Measurements from ENCODE around the gene SFSWAP. TPM values are rescaled to one million over a fixed set of nuclear protein-coding genes. Genes with fewer than 3 reads are reported as not detected.

The SFSWAP gene
- total and polyA plus RNA-seq, 2 of the 8 experiments (the other 6 are each of a cell fraction or from before 2014, with no cell fraction given), result 36.5 to 49.5 TPM

GRCh38 chr12:131815131-131815530, 104.2 kb downstream of the SFSWAP start:
- Histone ChIP-seq H3K36me3 (ENCODE audit: control insufficient read depth in 2 of 4, insufficient read depth in 4 of 4, low read length in 3 of 4) (no peaks in the 10 kb centered on the region), H2BK12ac (ENCODE audit: low read depth, low read length) (no peak overlapping the region), H3K18ac (ENCODE audit: extremely low read depth, low read length) (no peak overlapping the region), H3K4me1 (replicated peaks in 1 of 4; ENCODE audit: control insufficient read depth in 3 of 4, insufficient read depth in 4 of 4, low read length in 3 of 4) (peaks cover 0 to 5% (median 3%) of the 10 kb centered on the region in 4 experiments; a peak in 3 of 7 replicates), H4K5ac (ENCODE audit: insufficient read length, low read depth, low read length) (no peak overlapping the region), H3K4me3 (ENCODE audit: extremely low read depth in 1 of 4, insufficient read depth in 2 of 4, low read depth in 3 of 4, low read length in 4 of 4) (no peak overlapping the region), H4K91ac (replicated peaks; ENCODE audit: insufficient read length, low read length) (no peak overlapping the region), H3K27me3 (replicated peaks in 1 of 4; ENCODE audit: control insufficient read depth in 3 of 4, extremely low read depth in 1 of 4, insufficient read depth in 3 of 4, low read length in 3 of 4) (no peaks in the 10 kb centered on the region; a peak in 1 of 7 replicates), H3K27ac (ENCODE audit: low read depth, low read length) (no peak overlapping the region), H2BK20ac (ENCODE audit: low read length) (no peak overlapping the region), H3K9ac (replicated peaks in 1 of 4; ENCODE audit: extremely low read depth in 1 of 4, low read depth in 3 of 4, low read length in 3 of 4) (no peak overlapping the region), H3K23ac (ENCODE audit: insufficient read length) (no peak overlapping the region), H2AFZ (ENCODE audit: low read length) (no peak overlapping the region), H2BK120ac (replicated peaks; ENCODE audit: low read depth, low read length) (no peak overlapping the region), H3K14ac (ENCODE audit: insufficient read length) (no peak overlapping the region), H3K4ac (replicated peaks; ENCODE audit: insufficient read length, low read depth, low read length) (no peak overlapping the region), H3K4me2 (ENCODE audit: insufficient read depth in 1 of 2, low read depth in 2 of 2, low read length in 2 of 2) (no peak overlapping the region), H4K20me1 (replicated peaks in 1 of 2; ENCODE audit: control insufficient read depth in 1 of 2, insufficient read depth in 2 of 2, low read length in 2 of 2) (no peaks in the 10 kb centered on the region), H3K79me1 (ENCODE audit: low read depth, low read length) (no peaks in the 10 kb centered on the region), H3K23me2 (ENCODE audit: low read depth, low read length) (no peaks in the 10 kb centered on the region), H2BK5ac (ENCODE audit: low read depth, low read length) (no peak overlapping the region), H2AK5ac (ENCODE audit: low read depth, low read length) (no peak overlapping the region), H3K9me3 (ENCODE audit: insufficient read depth in 2 of 2, low read depth in 1 of 2, low read length in 1 of 2) (peaks cover 3 to 6% of the 10 kb centered on the region in 2 experiments; a peak in 2 of 4 replicates), H3K56ac (replicated peaks; ENCODE audit: insufficient read length, low read depth, low read length) (no peak overlapping the region), H2BK15ac (ENCODE audit: low read length) (no peak overlapping the region), H4K8ac (ENCODE audit: extremely low read depth, insufficient read depth, low read length) (no peak overlapping the region), H3K79me2 (ENCODE audit: control insufficient read depth in 1 of 2, insufficient read depth in 2 of 2, low read length in 2 of 2) (no peaks in the 10 kb centered on the region)
- 94% methylated on average over 7 of the region's 7 CpGs; no CpG with 5 or more reads in 1 of the 2 experiments for WGBS, 2 experiments (ENCODE audit: extremely low coverage in 1 of 2, insufficient coverage in 1 of 2, insufficient read length in 1 of 2, insufficient replicate concordance in 2 of 2, low coverage in 1 of 2, low lambda C conversion rate in 2 of 2, missing lambda C conversion rate in 1 of 2)
- ChIA-PET POLR2A (ENCODE audit: partially characterized antibody) (no interaction called here), CTCF (ENCODE audit: partially characterized antibody) (no interaction called here)
- no peak for FAIRE-seq
- DNase-seq (ENCODE audit: low read depth in 1 of 2, low spot score in 2 of 2), result no peak
- no peak for TF ChIP-seq CREB1 (IDR thresholded peaks at IDR 0.05)
- TF ChIP-seq SP2 (IDR thresholded peaks at IDR 0.05; ENCODE audit: low read length), result no peak
- no peak for TF ChIP-seq RBBP5 (IDR thresholded peaks at IDR 0.05; ENCODE audit: borderline replicate concordance, low read depth, low read length)
- no peak for TF ChIP-seq YY1 (IDR thresholded peaks at IDR 0.05; ENCODE audit: low read depth, low read length)
- no peak for TF ChIP-seq EP300 (IDR thresholded peaks at IDR 0.05; ENCODE audit: borderline replicate concordance in 1 of 2, low read depth in 2 of 2, low read length in 2 of 2)
- TF ChIP-seq GABPA (IDR thresholded peaks at IDR 0.05; ENCODE audit: borderline replicate concordance, insufficient read depth, low read length), result no peak
- TF ChIP-seq, protein P1, sequence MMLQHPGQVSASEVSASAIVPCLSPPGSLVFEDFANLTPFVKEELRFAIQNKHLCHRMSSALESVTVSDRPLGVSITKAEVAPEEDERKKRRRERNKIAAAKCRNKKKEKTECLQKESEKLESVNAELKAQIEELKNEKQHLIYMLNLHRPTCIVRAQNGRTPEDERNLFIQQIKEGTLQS (IDR thresholded peaks at IDR 0.05; ENCODE audit: insufficient read depth, low read depth, low read length), result no peak
- no peak for TF ChIP-seq SRF (IDR thresholded peaks at IDR 0.05; ENCODE audit: low read depth, low read length)
- TF ChIP-seq, protein P2, sequence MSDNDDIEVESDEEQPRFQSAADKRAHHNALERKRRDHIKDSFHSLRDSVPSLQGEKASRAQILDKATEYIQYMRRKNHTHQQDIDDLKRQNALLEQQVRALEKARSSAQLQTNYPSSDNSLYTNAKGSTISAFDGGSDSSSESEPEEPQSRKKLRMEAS (IDR thresholded peaks at IDR 0.05), result no peak
- TF ChIP-seq HDAC2 (IDR thresholded peaks at IDR 0.05; ENCODE audit: borderline replicate concordance in 1 of 2, low read depth in 2 of 2, low read length in 2 of 2), result no peak
- no peak for TF ChIP-seq SAP30 (IDR thresholded peaks at IDR 0.05; ENCODE audit: insufficient read depth, insufficient replicate concordance, low read length)
- no peak for TF ChIP-seq JUN (IDR thresholded peaks at IDR 0.05; ENCODE audit: low read depth, low read length)
